HG03060 (cell line): ENCODE results near the gene BNIPL.

Experiments used
- ATAC-seq: cut with Tn5 transposase; IDR thresholded peaks from one replicate; pipeline ENCODE4 v1.9.1; 2021; ENCODE audit warnings: low read depth, moderate number of reproducible peaks; ENCODE audit not compliant: unreplicated experiment

BNIPL gene

GRCh38 chr1:151055581-151055980 lies 19.2 kb downstream of the BNIPL start:
- no peak for ATAC-seq

GRCh38 chr1:151056149-151056548 lies 19.8 kb downstream of the BNIPL start:
- ATAC-seq = no peak

- no peak for ATAC-seq
Measured at GRCh38 chr1:151058692-151059091, 22.3 kb downstream of the BNIPL start.

GRCh38 chr1:151059109-151060006 lies 23.0 kb downstream of the BNIPL start, which contains the start of gene CDC42SE1:
CDC42SE1 (minus strand) TSS chr1:151059622; CDS start chr1:151055730, 3,892 bp downstream.
- ATAC-seq = no peak

- no peak for ATAC-seq
Measured at GRCh38 chr1:151060007-151060656, 23.7 kb downstream of the BNIPL start, which contains the start of gene MLLT11. MLLT11 (plus strand) TSS chr1:151060397; CDS start chr1:151067225, 6,828 bp downstream.

- ATAC-seq = no peak
Measured at GRCh38 chr1:151060657-151061421, 24.5 kb downstream of the BNIPL start.

GRCh38 chr1:151061704-151062103 lies 25.3 kb downstream of the BNIPL start:
- ATAC-seq = no peak

- no peak for ATAC-seq
Measured at GRCh38 chr1:151062741-151063371, 26.5 kb downstream of the BNIPL start.

- ATAC-seq = no peak
Measured at GRCh38 chr1:151065089-151065645, 28.8 kb downstream of the BNIPL start.

- no peak for ATAC-seq
Measured at GRCh38 chr1:151067185-151067584, 30.8 kb downstream of the BNIPL start.

GRCh38 chr1:151069103-151069486 lies 32.7 kb downstream of the BNIPL start:
- no peak for ATAC-seq

- peak; percentile 56 for ATAC-seq
Measured at GRCh38 chr1:151070474-151071276, 34.3 kb downstream of the BNIPL start, which contains the start of gene GABPB2. GABPB2 (plus strand) TSS chr1:151070761; CDS start chr1:151088190, 17,429 bp downstream.

- ATAC-seq = no peak
Measured at GRCh38 chr1:151072224-151072623, 35.8 kb downstream of the BNIPL start.

- no peak for ATAC-seq
Measured at GRCh38 chr1:151085953-151086559, 49.7 kb downstream of the BNIPL start.
